ENCODE measurements around the gene GPR78. TPM values are rescaled to one million over a fixed set of nuclear protein-coding genes. Genes with fewer than 3 reads are reported as not detected.

GPR78 gene
- total RNA-seq, 2 donors from 2014 or later, result not detected

Other genes with a start within 250 kb of the GPR78 start
- 10 to 100 TPM; 18.4 to 23.4 TPM for gene ACOX3, start 139.7 kb upstream of the GPR78 start, total RNA-seq
- gene TRMT44, start 139.6 kb upstream of the GPR78 start, total RNA-seq, result 10 to 100 TPM; 13.2 to 60.0 TPM
- under 1 TPM; 0.66 to 0.78 TPM for gene CPZ, start 12.4 kb downstream of the GPR78 start, total RNA-seq